HG02642 (cell line): ENCODE measurements around the gene WNT4.

Source experiments
- ATAC-seq: cut with Tn5 transposase; IDR thresholded peaks from one replicate; pipeline ENCODE4 v1.9.1; 2021; ENCODE audit warnings: mild to moderate bottlenecking; ENCODE audit not compliant: unreplicated experiment, poor library complexity

The WNT4 gene

GRCh38 chr1:22143065-22144033, at the start of gene WNT4:
Gene WNT4, minus strand, starts transcription at chr1:22143097. Its CDS starts 175 bp downstream, at chr1:22142922.
- no peak for ATAC-seq

GRCh38 chr1:22190731-22191130, 47.8 kb upstream of the WNT4 start:
- ATAC-seq, result no peak

- ATAC-seq, result no peak
Measured at GRCh38 chr1:22190251-22190650, 47.4 kb upstream of the WNT4 start.

GRCh38 chr1:22189619-22190018, 46.7 kb upstream of the WNT4 start:
- ATAC-seq, result no peak

- no peak for ATAC-seq
Measured at GRCh38 chr1:22188914-22189313, 46.0 kb upstream of the WNT4 start.

GRCh38 chr1:22188436-22188835, 45.5 kb upstream of the WNT4 start:
- no peak for ATAC-seq

GRCh38 chr1:22186311-22186710, 43.4 kb upstream of the WNT4 start:
- ATAC-seq, result no peak

GRCh38 chr1:22184892-22185612, 42.2 kb upstream of the WNT4 start:
- no peak for ATAC-seq

- no peak for ATAC-seq
Measured at GRCh38 chr1:22184454-22184853, 41.6 kb upstream of the WNT4 start.

- ATAC-seq, result no peak
Measured at GRCh38 chr1:22182715-22183114, 39.8 kb upstream of the WNT4 start.

GRCh38 chr1:22179197-22179803, 36.4 kb upstream of the WNT4 start:
- no peak for ATAC-seq

GRCh38 chr1:22177354-22178003, 34.6 kb upstream of the WNT4 start:
- peak; percentile 59 for ATAC-seq

GRCh38 chr1:22176258-22176657, 33.4 kb upstream of the WNT4 start:
- ATAC-seq, result peak; percentile 68

- no peak for ATAC-seq
Measured at GRCh38 chr1:22174446-22175220, 31.7 kb upstream of the WNT4 start.

- ATAC-seq, result no peak
Measured at GRCh38 chr1:22171951-22172715, 29.2 kb upstream of the WNT4 start.

GRCh38 chr1:22169816-22170215, 26.9 kb upstream of the WNT4 start:
- ATAC-seq, result no peak

GRCh38 chr1:22168412-22168973, 25.6 kb upstream of the WNT4 start:
- ATAC-seq, result no peak

- ATAC-seq, result no peak
Measured at GRCh38 chr1:22166439-22166838, 23.5 kb upstream of the WNT4 start.
